ENCODE results near the gene HRAS. TPM values are rescaled to one million over a fixed set of nuclear protein-coding genes. Genes with fewer than 3 reads are reported as not detected.

The HRAS gene
- total RNA-seq, 1 experiment from 2014 or later, result 47.9 TPM

DNA sequence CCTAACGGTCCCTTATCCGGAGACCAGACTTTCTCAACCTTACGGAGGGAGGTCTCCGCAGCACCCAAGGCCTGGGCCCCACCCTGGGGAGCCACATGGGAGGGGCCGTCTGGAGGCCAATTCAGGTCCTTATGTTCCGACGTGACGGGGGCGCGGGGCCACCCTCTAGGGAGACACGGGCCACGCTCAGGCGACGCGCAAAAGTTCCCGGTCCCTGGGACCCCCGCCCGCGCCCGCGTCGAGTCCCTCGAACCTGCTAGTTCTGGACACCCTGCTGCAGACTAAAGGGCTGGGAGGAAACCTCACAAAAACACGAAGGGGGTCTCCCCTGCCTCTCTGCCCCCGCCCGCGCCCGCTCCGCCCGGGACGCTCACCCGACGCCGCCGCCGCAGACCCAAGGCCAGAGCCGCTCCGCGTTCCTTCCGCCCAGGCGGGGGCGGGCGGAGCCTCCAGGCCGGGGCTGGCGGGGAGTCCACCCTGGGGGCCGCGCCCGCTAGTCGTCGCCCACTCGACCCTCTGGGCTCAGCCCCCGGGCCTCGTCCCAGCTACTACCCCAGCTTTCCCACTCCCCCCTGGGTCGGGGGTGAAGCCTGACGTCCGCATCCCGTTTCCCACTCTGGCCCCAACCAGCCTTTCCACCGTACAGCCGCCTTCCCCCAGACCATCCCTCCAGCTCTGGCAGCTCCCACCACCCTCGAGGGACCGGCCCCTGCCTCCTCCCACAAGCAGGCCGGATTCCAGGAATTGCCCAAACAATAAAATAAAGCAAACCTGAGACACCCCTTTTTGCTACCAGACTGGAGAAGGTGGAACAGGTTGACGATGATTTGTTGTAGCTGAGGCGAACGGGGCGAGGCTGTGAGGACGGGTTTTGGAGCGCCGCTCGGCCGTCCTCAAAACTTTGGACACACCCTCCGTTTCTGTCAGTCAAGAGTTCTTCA, 31.1 kb downstream of the HRAS start:
- TF ChIP-seq, protein P1, sequence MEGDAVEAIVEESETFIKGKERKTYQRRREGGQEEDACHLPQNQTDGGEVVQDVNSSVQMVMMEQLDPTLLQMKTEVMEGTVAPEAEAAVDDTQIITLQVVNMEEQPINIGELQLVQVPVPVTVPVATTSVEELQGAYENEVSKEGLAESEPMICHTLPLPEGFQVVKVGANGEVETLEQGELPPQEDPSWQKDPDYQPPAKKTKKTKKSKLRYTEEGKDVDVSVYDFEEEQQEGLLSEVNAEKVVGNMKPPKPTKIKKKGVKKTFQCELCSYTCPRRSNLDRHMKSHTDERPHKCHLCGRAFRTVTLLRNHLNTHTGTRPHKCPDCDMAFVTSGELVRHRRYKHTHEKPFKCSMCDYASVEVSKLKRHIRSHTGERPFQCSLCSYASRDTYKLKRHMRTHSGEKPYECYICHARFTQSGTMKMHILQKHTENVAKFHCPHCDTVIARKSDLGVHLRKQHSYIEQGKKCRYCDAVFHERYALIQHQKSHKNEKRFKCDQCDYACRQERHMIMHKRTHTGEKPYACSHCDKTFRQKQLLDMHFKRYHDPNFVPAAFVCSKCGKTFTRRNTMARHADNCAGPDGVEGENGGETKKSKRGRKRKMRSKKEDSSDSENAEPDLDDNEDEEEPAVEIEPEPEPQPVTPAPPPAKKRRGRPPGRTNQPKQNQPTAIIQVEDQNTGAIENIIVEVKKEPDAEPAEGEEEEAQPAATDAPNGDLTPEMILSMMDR (IDR thresholded peaks at IDR 0.05; ENCODE audit: unreplicated experiment), result no peak
- H3K4me1 Mint-ChIP-seq (ENCODE audit: low read depth, unreplicated experiment), result no peaks in the 10 kb centered on the region
- no peak overlapping the region for H3K27ac Mint-ChIP-seq (ENCODE audit: unreplicated experiment)
- H3K9me3 Mint-ChIP-seq (ENCODE audit: low read depth, unreplicated experiment), result no peaks in the 10 kb centered on the region
- no peak overlapping the region for H3K4me3 Mint-ChIP-seq (ENCODE audit: low read depth, unreplicated experiment)
- no peak for DNase-seq
- H3K27me3 Mint-ChIP-seq (ENCODE audit: unreplicated experiment), result no peaks in the 10 kb centered on the region
- CTCF ChIA-PET, result no interaction called here
- BruUV-seq (replicated peaks), result no TSS peak
- H3K36me3 Mint-ChIP-seq (ENCODE audit: insufficient read depth, unreplicated experiment), result peaks cover 56% of the 10 kb centered on the region
- intact Hi-C loops (cut with micrococcal nuclease; ENCODE audit: unreplicated experiment), result no loop called here

DNA sequence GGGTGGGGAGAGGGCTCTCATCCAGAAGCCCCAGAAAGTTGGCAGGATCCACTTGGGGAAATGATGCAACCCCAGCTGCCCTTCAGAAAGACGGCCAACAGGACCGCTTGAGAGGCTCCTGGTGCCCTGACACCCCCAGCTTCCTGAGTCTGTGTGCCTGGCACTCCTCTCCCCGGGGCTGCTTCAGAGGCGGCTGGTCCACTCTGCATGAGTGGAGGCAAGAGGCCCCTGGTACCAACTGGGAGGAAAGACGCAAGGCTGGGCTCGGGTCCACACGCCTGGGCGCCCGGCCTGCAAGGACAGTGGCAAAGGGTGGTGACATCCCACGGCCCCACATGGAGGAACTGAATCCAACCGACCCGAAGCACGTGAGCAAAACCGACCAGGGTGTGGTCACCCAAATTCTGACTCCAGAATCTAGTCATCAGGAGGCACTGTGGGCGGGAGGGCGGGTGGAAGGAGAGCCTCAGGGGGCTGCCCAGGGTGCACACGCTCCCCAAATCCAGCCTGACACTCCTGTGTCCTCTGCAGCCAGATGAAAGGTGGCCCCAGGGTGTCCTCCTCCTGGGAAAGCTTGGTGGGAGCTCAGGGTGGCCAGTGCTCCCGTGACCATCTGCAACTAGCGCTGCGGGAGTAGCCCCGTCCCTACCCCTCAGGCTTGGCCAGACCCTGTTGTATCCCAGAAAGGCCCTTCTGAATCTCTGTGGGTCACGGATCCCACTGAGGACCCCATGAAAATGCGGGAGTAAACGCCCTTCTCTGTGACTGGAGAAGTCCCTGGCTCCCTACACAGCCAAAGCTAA, 32.0 kb downstream of the HRAS start:
- no peaks in the 10 kb centered on the region for H3K27me3 Mint-ChIP-seq (ENCODE audit: unreplicated experiment)
- TF ChIP-seq, protein P1 (IDR thresholded peaks at IDR 0.05; ENCODE audit: unreplicated experiment), result no peak
- H3K27ac Mint-ChIP-seq (ENCODE audit: unreplicated experiment), result no peak overlapping the region
- BruUV-seq (replicated peaks), result no TSS peak
- H3K4me3 Mint-ChIP-seq (ENCODE audit: low read depth, unreplicated experiment), result no peak overlapping the region
- H3K4me1 Mint-ChIP-seq (ENCODE audit: low read depth, unreplicated experiment), result no peaks in the 10 kb centered on the region
- no peaks in the 10 kb centered on the region for H3K9me3 Mint-ChIP-seq (ENCODE audit: low read depth, unreplicated experiment)
- peaks cover 65% of the 10 kb centered on the region for H3K36me3 Mint-ChIP-seq (ENCODE audit: insufficient read depth, unreplicated experiment)
- intact Hi-C loops (cut with micrococcal nuclease; ENCODE audit: unreplicated experiment), result no loop called here
- DNase-seq, result no peak
- CTCF ChIA-PET, result no interaction called here

DNA sequence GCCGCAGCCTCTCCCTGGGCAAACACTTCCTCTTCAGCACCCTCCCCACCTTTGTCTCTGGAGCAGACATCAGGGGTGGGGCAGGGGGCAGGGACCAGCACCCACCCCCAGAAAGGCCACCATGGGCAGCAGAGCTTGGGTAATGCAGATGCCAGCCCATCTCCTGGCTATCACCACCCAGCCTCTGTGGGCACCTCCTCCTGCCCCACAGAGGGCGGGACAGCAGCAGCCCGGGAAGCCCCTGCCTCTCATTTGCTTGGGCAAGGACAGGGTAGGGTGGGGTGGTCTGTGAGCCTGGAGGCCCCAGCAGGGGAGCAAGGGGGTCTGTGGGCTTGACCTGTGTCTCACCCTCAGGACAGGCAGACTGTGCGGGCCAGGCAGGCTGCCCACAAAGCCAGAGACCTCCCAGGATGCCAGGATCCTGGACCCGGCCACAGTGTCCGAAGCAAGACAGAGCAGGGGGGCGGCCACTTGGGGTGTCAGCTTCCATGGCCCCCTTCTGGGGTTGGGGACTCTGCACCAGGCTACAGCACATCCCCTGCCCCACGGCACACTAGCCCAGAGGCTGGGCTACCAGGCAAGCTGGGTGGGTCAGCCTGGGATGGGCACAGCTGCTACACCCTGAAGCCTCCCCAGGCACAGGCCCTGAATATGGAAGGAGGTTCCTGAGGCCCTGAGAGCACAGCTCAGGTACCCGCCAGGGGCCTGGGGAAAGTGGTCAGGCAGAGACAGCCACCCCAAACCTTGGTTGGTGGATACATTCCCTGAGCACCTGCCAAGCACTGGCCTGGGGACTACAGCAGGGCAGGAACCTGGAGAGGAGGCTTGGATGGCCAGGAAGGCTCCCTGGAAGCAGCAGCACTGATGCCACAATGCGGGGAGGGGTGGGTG, 32.8 kb downstream of the HRAS start:
- intact Hi-C loops (cut with micrococcal nuclease; ENCODE audit: unreplicated experiment), result no loop called here
- Mint-ChIP-seq H3K4me3 (ENCODE audit: low read depth, unreplicated experiment) (no peak overlapping the region), H3K27ac (ENCODE audit: unreplicated experiment) (no peak overlapping the region), H3K9me3 (ENCODE audit: low read depth, unreplicated experiment) (no peaks in the 10 kb centered on the region), H3K4me1 (ENCODE audit: low read depth, unreplicated experiment) (no peaks in the 10 kb centered on the region), H3K36me3 (ENCODE audit: insufficient read depth, unreplicated experiment) (peaks cover 66% of the 10 kb centered on the region), H3K27me3 (ENCODE audit: unreplicated experiment) (no peaks in the 10 kb centered on the region)
- no peak for DNase-seq
- BruUV-seq (replicated peaks), result no TSS peak
- TF ChIP-seq, protein P1 (IDR thresholded peaks at IDR 0.05; ENCODE audit: unreplicated experiment), result no peak
- CTCF ChIA-PET, result no interaction called here

DNA sequence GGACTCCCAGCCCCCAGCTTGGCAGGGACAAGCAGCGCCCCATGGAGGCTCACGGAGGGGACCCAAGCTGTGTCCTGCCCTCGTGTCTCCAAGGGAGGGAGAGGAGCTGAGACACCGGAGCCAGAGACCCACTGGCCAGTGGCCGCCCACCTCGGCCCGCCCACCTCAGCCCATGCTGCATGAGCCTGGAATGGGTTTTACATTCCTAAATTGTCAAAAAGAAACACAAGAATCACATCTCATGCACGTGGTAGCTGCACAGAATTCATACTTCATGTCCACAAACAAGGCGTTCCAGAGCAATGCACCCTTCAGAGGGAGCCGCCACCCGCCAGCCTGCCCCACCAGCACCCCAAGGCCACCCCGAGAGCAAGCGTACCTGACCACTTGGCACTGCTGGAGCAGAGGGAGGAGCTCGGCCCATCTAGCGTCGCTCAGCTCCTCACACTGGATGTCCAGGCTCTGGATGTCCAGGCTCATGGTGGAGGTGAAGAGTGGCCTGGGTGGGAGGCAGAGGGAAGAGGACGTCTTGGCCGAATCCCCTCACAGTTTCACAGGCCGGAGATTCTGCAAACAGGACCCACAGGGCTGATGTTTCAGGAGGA, 33.6 kb downstream of the HRAS start:
- BruUV-seq (replicated peaks), result no TSS peak
- DNase-seq, result no peak
- H3K27me3 Mint-ChIP-seq (ENCODE audit: unreplicated experiment), result no peaks in the 10 kb centered on the region
- H3K4me1 Mint-ChIP-seq (ENCODE audit: low read depth, unreplicated experiment), result no peaks in the 10 kb centered on the region
- peaks cover 66% of the 10 kb centered on the region for H3K36me3 Mint-ChIP-seq (ENCODE audit: insufficient read depth, unreplicated experiment)
- no peak overlapping the region for H3K4me3 Mint-ChIP-seq (ENCODE audit: low read depth, unreplicated experiment)
- H3K27ac Mint-ChIP-seq (ENCODE audit: unreplicated experiment), result no peak overlapping the region
- TF ChIP-seq, protein P1 (IDR thresholded peaks at IDR 0.05; ENCODE audit: unreplicated experiment), result no peak
- H3K9me3 Mint-ChIP-seq (ENCODE audit: low read depth, unreplicated experiment), result no peaks in the 10 kb centered on the region
- CTCF ChIA-PET, result no interaction called here
- intact Hi-C loops (cut with micrococcal nuclease; ENCODE audit: unreplicated experiment), result no loop called here
